ENCODE results near the gene ZNF799.
"Not testable (repeated sequence)": the region's sequence is repeated elsewhere in the genome, so short reads cannot be mapped to it uniquely, and the experiment has no call there.

Gene ZNF799

GRCh38 chr19:12425236-12425887 lies 24.3 kb upstream of the ZNF799 start:
- no peak overlapping the region for H3K9ac ChIP-seq (ENCODE audit: low read length)
- H3K79me2 ChIP-seq (ENCODE audit: low read length): no peaks in the 10 kb centered on the region
- H3K27me3 ChIP-seq (ENCODE audit: low read depth, low read length): no peaks in the 10 kb centered on the region
- no peak overlapping the region for H3K4me2 ChIP-seq (ENCODE audit: low read length)
- H3K27ac ChIP-seq (ENCODE audit: low read length): no peak overlapping the region
- TF ChIP-seq EZH2phosphoT487 (IDR thresholded peaks at IDR 0.05; ENCODE audit: low read depth) (no peak), CTCF (IDR thresholded peaks at IDR 0.05; ENCODE audit: low read depth, low read length) (no peak)
- H3K4me3 ChIP-seq (ENCODE audit: low read length): no peak overlapping the region
- peaks cover 24% of the 10 kb centered on the region for H3K36me3 ChIP-seq (replicated peaks; ENCODE audit: low read depth, low read length)
- H3K4me1 ChIP-seq (ENCODE audit: low read length): no peaks in the 10 kb centered on the region
- no peaks in the 10 kb centered on the region for H3K9me3 ChIP-seq (ENCODE audit: insufficient read depth, low read length)
- H2AFZ ChIP-seq (ENCODE audit: low read depth, low read length): no peak overlapping the region
- H4K20me1 ChIP-seq (ENCODE audit: insufficient read depth, low read length): no peaks in the 10 kb centered on the region

- H4K20me1 ChIP-seq (ENCODE audit: insufficient read depth, low read length); H3K9me3 ChIP-seq (ENCODE audit: insufficient read depth, low read length); H3K4me2 ChIP-seq (ENCODE audit: low read length); H3K27ac ChIP-seq (ENCODE audit: low read length); H3K27me3 ChIP-seq (ENCODE audit: low read depth, low read length); H3K79me2 ChIP-seq (ENCODE audit: low read length); H3K9ac ChIP-seq (ENCODE audit: low read length); H2AFZ ChIP-seq (ENCODE audit: low read depth, low read length); H3K4me3 ChIP-seq (ENCODE audit: low read length); H3K4me1 ChIP-seq (ENCODE audit: low read length): not testable (repeated sequence)
- H3K36me3 ChIP-seq (replicated peaks; ENCODE audit: low read depth, low read length): peaks cover 22% of the 10 kb centered on the region
These were observed 16.2 kb upstream of the ZNF799 start for GRCh38 chr19:12417273-12417672.

DNA sequence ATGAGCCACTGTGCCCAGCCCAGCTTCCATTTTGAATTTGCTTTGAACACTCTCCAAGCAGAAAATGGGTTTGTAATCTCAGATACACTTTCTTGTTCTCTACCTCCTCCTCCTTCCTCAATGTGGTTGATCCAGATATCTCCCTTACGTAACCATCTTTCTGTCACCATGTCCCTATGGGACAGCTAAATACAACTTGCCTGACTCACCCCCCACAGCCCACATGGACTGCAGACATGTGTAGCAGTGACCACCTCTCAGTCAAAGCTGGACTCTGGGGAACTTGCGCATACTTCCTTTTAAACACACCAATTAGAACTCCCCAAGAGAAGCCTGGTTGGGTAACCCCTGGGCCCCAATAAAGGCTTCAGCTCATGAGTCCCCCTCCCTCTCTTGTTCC lies 10.8 kb upstream of the ZNF799 start:
- Histone ChIP-seq H3K27me3 (ENCODE audit: low read depth, low read length) (no peaks in the 10 kb centered on the region), H3K36me3 (replicated peaks; ENCODE audit: low read depth, low read length) (peaks cover 13% of the 10 kb centered on the region), H3K27ac (ENCODE audit: low read length) (no peak overlapping the region), H3K4me3 (ENCODE audit: low read length) (no peak overlapping the region), H3K9ac (ENCODE audit: low read length) (no peak overlapping the region), H3K79me2 (ENCODE audit: low read length) (no peaks in the 10 kb centered on the region), H3K4me2 (ENCODE audit: low read length) (no peak overlapping the region), H4K20me1 (ENCODE audit: insufficient read depth, low read length) (no peaks in the 10 kb centered on the region), H3K4me1 (ENCODE audit: low read length) (no peaks in the 10 kb centered on the region), H2AFZ (ENCODE audit: low read depth, low read length) (no peak overlapping the region), H3K9me3 (ENCODE audit: insufficient read depth, low read length) (no peaks in the 10 kb centered on the region)
- TF ChIP-seq EZH2phosphoT487 (IDR thresholded peaks at IDR 0.05; ENCODE audit: low read depth): no peak
- TF ChIP-seq CTCF (IDR thresholded peaks at IDR 0.05; ENCODE audit: low read depth, low read length): no peak

DNA sequence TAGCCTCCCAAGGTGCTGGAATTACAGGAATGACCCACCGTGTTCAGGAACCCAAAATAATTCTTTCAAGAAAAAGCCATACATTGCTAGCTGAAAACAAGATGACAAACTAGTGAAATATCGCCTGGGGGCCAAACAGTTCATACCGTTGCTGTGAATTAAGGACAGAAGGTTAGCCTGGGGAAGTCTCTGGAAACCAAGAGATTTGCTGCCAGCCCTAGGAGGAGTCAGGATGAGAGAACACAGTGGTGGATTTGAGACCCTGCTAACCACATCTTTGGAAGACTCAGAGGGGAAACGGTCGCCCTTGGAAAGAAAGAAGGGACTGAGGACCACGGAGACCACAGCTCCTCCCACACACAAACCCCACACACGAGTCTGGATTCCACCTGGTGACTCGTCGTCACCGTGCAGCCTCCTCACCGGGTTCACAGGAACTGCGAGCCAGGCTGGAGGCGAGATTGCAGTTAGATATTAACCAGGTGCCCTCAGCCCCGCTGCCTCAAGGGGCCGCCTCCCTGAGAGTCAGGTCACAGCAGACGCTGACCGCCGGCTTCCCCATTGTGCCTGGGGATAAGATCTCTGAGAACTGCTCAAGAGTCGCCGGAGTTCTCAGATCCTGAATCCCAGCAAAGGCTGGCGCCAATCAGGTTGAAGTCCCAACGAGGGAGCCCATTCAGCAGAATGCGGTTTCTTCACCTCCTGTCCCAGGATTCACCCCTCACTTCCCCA lies 1.0 kb downstream of the ZNF799 start:
- not testable (repeated sequence) for H3K79me2 ChIP-seq (ENCODE audit: low read length); H4K20me1 ChIP-seq (ENCODE audit: insufficient read depth, low read length); H3K27me3 ChIP-seq (ENCODE audit: low read depth, low read length); H3K9me3 ChIP-seq (ENCODE audit: insufficient read depth, low read length); H3K36me3 ChIP-seq (replicated peaks; ENCODE audit: low read depth, low read length); H3K4me1 ChIP-seq (ENCODE audit: low read length)
- Histone ChIP-seq H2AFZ (ENCODE audit: low read depth, low read length) (peak overlapping the region; percentile 84; the same call in 1 of the 2 replicates), H3K4me3 (ENCODE audit: low read length) (peak overlapping the region; percentile 89), H3K4me2 (ENCODE audit: low read length) (peak overlapping the region; percentile 72), H3K9ac (ENCODE audit: low read length) (peak overlapping the region; percentile 77), H3K27ac (ENCODE audit: low read length) (peak overlapping the region; percentile 38)

DNA sequence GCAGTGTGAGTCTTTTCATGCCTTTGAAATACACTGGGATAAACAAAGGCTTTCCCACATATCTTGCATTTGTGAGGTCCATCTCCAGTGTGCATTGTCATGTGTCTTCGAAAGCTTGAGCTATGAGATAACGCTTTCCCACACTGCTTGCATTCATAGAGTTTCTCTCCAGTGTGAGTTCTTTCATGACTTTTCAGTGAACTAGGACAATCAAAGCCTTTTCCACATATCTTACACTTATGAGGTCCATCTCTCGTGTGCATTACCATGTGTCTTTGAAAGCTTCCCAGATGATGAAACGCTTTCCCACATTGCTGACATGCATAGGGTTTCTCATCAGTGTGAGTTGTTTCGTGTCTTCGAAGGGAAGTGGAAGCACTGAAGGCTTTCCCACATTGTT lies 9.9 kb downstream of the ZNF799 start:
- H2AFZ ChIP-seq (ENCODE audit: low read depth, low read length); H4K20me1 ChIP-seq (ENCODE audit: insufficient read depth, low read length); H3K9me3 ChIP-seq (ENCODE audit: insufficient read depth, low read length): not testable (repeated sequence)

GRCh38 chr19:12386365-12386764 lies 14.7 kb downstream of the ZNF799 start:
- not testable (repeated sequence) for H3K79me2 ChIP-seq (ENCODE audit: low read length); H3K27ac ChIP-seq (ENCODE audit: low read length); H3K9me3 ChIP-seq (ENCODE audit: insufficient read depth, low read length); H3K4me2 ChIP-seq (ENCODE audit: low read length); H3K4me1 ChIP-seq (ENCODE audit: low read length); H2AFZ ChIP-seq (ENCODE audit: low read depth, low read length); H3K4me3 ChIP-seq (ENCODE audit: low read length); H3K27me3 ChIP-seq (ENCODE audit: low read depth, low read length); H3K9ac ChIP-seq (ENCODE audit: low read length); H4K20me1 ChIP-seq (ENCODE audit: insufficient read depth, low read length)
- peaks cover 15% of the 10 kb centered on the region for H3K36me3 ChIP-seq (replicated peaks; ENCODE audit: low read depth, low read length)

More for the DNA sequence above, 9.9 kb downstream of the ZNF799 start:
- H3K4me3 ChIP-seq (ENCODE audit: low read length); H3K27ac ChIP-seq (ENCODE audit: low read length); H3K79me2 ChIP-seq (ENCODE audit: low read length); H3K9ac ChIP-seq (ENCODE audit: low read length); H3K27me3 ChIP-seq (ENCODE audit: low read depth, low read length); H3K4me2 ChIP-seq (ENCODE audit: low read length); H3K4me1 ChIP-seq (ENCODE audit: low read length); H3K36me3 ChIP-seq (replicated peaks; ENCODE audit: low read depth, low read length): not testable (repeated sequence)
